Measurements from ENCODE around the gene GMIP.

- TF ChIP-seq POLR2A (IDR thresholded peaks at IDR 0.05; ENCODE audit: low read depth, low read length) (no peak), TAF1 (IDR thresholded peaks at IDR 0.05; ENCODE audit: low read depth, low read length) (no peak), POLR2AphosphoS5 (IDR thresholded peaks at IDR 0.05; ENCODE audit: low read depth, low read length) (no peak), PAX5 (IDR thresholded peaks at IDR 0.05; ENCODE audit: insufficient read depth, low read length, severe bottlenecking) (no peak)
Measured at GRCh38 chr19:19618219-19619051, 25.0 kb downstream of the GMIP start, which contains the start of gene PBX4.
